ENCODE data around the gene ZNF3. TPM values are rescaled to one million over a fixed set of nuclear protein-coding genes. Genes with fewer than 3 reads are reported as not detected.
A peak's percentile ranks its signal among the peaks of the same experiment; 100 is the strongest.

The ZNF3 gene
- polyA plus RNA-seq, 5 donors: 38.7 to 54.7 (median 48.2) TPM

DNA sequence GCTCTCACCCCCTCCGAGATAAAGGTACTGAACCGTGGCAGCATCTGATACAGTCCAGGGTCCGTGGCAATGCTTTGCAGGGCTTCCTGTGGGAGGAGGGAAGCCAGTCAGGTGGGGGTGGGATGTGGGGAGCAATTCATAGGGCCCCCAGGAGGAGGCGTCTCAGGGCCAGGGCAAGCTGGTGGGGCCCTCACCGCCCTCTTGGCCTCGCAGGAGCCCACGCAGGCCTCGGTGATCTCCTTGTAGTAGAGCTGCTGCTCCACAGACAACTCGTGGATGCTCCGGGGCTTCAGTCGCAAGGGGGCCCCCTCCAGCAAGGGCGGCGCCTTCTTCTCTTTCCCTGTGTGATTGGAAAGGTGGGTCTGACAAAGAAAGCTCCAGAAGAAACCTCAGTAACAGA is 30.4 kb upstream of the ZNF3 start:
- no peak for DNase-seq

DNA sequence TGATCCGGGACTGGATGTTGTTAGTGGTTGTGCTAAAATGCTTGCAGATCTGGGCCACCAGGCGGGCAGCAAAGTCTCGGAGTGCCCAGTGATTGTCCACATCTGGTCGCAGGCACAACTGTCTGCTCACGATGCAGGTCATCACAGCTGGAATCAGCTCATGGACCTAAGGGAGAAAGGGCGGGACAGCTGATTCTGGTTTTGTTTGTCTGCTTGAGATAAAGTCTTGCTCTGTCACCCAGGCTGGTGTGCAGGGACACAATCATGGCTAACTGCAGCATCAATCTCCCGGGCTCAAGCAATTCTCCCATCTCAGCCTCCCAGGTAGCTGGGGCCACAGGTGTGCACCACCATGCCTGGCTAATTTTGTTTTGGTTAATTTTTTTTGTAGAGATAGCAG is 29.6 kb upstream of the ZNF3 start:
- no peak for DNase-seq

- DNase-seq: no peak
These were observed 28.1 kb upstream of the ZNF3 start for GRCh38 chr7:100109521-100110163.

- DNase-seq: no peak
These were observed 26.4 kb upstream of the ZNF3 start for GRCh38 chr7:100107890-100108289.

- no peak for DNase-seq
These were observed 25.7 kb upstream of the ZNF3 start for GRCh38 chr7:100107125-100107737.

- no peak for DNase-seq
These were observed 25.1 kb upstream of the ZNF3 start for GRCh38 chr7:100106633-100107032.

GRCh38 chr7:100105534-100105933 is 24.0 kb upstream of the ZNF3 start:
- no peak for DNase-seq

GRCh38 chr7:100102950-100103840 is 21.7 kb upstream of the ZNF3 start:
- DNase-seq: no peak

DNA sequence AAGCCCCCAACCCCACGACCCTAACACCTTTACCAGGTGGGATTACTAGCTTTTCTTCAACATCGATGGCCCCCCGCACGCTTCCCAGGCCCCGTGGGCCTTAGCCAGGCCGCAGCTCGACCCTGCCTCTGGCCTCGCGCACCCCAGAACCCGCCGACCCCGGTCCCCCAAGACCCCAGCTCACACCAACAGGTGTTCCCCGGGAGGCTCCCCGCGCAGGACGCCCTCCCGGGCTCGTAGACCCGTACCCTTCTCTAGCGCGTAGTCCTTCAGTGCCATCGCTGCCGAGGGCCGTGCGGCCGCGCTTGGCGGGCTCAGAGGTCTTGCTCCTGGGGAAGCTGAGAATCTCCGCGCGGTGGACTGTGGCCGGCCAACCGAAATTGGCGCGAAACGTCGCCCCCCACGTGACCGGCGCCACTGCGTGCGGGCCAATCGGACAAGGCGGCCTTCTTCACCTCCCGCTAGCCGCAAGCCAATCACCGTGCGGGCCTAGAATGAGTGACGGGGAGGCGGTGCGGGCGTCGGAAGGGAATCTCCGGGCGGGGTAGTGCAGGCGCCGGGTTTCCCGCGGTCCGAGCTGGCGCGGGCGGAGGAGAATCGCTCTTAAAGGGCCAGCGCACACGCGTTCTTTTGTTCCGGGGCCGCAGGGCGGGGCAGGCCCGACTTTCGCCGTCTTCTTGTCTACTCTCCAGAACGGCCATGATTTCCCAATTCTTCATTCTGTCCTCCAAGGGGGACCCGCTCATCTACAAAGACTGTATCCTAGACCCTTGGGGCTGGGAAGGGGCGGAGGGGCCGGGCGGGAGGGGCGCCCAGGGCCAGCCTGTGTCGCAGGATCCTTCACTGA is 19.7 kb upstream of the ZNF3 start, which contains the start of the genes AP4M1 and MCM7:
AP4M1 (plus strand) TSS at position 628 of the 847 bp plus-strand sequence; CDS start at position 700, 72 bp downstream.
MCM7 (minus strand) TSS at position 382 of the 847 bp plus-strand sequence; CDS start at position 279, 103 bp downstream.
- peak; percentile 97 to 98 for DNase-seq

GRCh38 chr7:100100420-100101015 is 19.0 kb upstream of the ZNF3 start:
- peak; percentile 97 to 98 for DNase-seq

DNA sequence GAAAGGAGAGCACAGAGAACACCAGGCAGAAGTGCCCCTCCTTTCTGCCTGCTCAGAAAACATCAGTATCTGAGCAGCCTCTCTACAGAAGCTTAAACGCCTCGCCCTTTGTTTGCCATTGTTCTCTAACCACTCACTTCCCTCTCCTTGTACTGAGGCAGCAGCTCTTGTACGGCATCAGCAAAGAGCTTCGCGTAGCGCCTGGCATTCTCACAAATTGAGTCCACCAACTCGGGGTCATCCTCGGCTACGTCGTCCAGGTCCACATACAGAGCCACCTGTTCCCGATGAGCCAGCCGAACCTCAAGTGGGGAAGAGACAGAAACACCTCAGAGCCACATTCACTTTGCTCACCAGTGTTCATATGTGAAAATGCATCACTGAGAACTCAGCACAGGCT is 17.9 kb upstream of the ZNF3 start:
- DNase-seq: no peak

DNA sequence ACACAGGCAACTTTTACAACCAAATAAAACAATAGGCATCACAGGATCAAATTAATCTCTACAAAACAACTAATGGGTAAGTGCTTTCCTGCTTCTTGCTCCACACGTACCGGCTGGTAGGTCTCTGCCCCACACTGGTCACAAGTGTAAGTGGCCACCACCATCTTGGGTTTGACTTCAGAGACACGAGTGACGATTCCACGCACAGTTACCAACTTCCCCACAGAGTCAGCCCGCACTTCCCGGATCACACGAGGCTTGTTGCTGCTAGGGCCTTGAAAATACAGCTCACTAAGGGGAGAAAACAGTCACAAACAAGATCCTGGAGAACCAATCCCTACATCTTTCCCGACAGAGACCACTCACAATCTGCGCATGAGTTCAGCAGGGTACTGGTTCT is 17.4 kb upstream of the ZNF3 start:
- no peak for DNase-seq

DNA sequence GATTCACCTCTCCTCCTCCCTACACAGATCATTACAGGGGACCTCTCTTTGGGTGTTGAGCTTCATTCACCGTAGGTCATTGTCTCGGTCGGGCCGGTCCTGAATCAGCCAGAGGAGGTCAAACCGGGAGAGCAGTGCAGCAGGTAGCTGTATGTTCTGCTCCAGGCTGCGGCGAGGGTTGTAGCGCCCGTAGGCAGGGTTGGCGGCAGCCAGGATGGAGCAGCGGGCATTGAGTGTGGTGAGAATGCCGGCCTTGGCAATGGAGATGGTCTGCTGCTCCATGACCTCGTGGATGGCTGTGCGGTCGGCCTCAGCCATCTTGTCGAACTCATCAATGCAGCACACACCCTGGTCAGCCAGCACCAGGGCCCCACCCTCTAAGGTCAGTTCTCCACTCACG is 14.2 kb upstream of the ZNF3 start:
- no peak for DNase-seq

DNA sequence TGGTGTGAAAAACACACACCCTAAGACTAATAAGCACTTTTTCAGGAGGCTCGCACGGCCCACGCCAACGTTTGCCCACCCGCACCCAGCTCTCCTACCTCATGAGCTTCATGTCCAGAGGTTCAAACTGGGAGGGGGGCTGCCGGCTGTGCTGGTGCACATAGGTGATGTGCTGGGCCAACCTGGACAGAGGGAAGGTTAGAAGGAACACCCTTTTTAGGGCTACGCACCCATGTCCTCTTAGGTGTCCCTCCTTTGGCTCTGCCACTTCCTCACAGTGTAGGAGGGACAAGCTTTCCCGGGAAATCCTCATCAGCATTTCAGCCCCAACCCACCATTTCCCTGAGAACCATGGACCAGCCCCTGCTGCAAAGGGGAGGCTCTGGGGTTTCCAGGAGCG is 13.8 kb upstream of the ZNF3 start:
- DNase-seq: no peak

DNA sequence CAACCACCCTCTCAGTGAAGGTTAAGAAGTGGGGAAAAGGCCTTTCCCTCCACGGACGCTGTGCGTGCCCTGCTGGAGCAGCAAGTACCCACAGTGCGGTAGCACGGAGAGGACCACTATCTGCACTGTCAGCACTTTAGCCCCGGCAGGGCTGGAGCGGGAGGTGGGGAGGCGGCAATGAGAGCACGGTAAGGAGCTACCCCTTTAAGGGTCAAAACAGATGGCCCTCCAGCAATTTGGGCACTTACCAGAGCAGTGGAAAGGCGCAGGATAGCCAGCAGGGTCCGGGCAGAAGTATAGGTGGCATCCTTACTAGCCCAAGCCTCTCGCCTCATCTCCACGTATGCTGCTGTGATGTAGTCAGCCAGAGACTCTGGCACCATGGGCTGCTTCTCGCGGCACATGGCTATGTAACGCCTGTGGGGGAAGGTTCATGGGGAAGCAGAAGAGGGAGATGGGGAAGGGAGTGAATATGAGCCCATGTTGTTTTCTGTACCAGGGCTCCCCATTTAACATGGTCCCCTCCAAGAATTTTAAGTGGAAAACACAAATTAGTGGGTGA is 12.5 kb upstream of the ZNF3 start:
- DNase-seq: no peak

- DNase-seq: no peak
These were observed 12.0 kb upstream of the ZNF3 start for GRCh38 chr7:100093498-100093897.

DNA sequence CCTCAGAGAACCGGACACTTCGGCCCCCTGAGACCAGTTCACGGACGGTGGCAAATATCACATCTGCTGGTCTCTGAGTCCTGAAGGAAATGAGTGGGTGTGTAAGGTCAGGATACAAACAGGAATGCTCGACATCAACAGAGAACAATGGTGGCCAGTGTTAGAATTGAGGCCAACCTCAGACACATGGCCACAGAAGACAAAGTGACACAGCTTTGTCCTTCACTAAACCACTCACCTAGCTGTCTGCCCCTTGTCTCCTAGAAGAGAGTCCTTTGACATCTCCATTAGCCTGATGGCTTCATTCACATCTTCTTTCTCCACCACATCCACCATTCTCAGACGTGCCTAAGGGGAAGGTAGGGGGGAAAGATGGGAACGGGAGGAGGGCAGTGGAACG is 11.5 kb upstream of the ZNF3 start:
- DNase-seq: no peak

DNA sequence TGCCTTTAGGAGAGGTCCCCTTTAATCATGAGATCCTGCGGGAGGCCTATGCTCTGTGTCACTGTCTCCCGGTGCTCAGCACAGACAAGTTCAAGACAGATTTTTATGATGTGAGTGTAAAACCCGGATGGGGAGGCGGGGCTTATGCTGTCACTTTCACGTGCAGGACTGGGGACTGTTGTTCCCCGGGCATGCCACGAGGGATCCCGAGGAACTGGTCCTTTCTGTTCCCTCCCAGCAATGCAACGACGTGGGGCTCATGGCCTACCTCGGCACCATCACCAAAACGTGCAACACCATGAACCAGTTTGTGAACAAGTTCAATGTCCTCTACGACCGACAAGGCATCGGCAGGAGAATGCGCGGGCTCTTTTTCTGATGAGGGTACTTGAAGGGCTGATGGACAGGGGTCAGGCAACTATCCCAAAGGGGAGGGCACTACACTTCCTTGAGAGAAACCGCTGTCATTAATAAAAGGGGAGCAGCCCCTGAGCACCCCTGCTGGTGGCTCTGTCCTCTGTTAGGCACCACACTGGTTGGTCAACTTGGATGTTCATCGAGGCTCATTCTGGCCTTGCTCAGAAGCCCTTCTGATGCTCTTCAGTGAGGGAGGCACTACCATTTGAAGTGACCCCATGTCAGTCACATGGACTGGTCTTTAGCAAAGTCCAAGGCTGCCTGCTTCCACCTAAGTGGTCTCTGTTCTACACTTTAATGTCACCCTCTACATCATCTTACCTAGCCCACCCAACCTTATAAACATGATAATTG is 10.1 kb upstream of the ZNF3 start:
- no peak for DNase-seq

GRCh38 chr7:100090527-100091410 is 9.2 kb upstream of the ZNF3 start:
- DNase-seq: no peak
